Gastrocnemius medialis (tissue), 4 donors: ENCODE measurements around the gene OPALIN. TPM values are rescaled to one million over a fixed set of nuclear protein-coding genes. Genes with fewer than 3 reads are reported as not detected.

Experiments
- ATAC-seq, 2 donors: fragments of 150-250 bp; one replicate each; pipeline ENCODE4 v1.9.1; 2016
- DNase-seq, 2 donors: peaks; one replicate each; pipeline ENCODE4 v3.0.0-alpha.2; 2019
- H3K27ac ChIP-seq, 4 donors: fragments of 200-600 bp; sonication (generic); 1 replicate in 1 of 4; 2 replicates in 3 of 4; pipeline ENCODE4 v1.5.1; 2016 to 2018; ENCODE audit warnings: mild to moderate bottlenecking in 2 of 4, moderate library complexity in 1 of 4
- H3K27me3 ChIP-seq, 3 donors: fragments of 200-600 bp; sonication (generic) in 2 of 3; 1 replicate in 1 of 3; 2 replicates in 2 of 3; pipeline versions ENCODE4 v1.5.1 to v1.6.0; 2016 to 2019; ENCODE audit warnings: mild to moderate bottlenecking in 1 of 3, moderate library complexity in 1 of 3
- H3K36me3 ChIP-seq, 2 donors: fragments of 200-600 bp; sonication (generic) in 1 of 2; one replicate each; pipeline ENCODE4 v1.5.1; 2017 to 2018
- H3K4me1 ChIP-seq, 2 donors: fragments of 200-600 bp; sonication (generic) in 1 of 2; one replicate each; pipeline ENCODE4 v1.5.1; 2016 to 2017; ENCODE audit warnings: mild to moderate bottlenecking in 2 of 2
- H3K4me3 ChIP-seq, 4 donors: fragments of 200-600 bp; sonication (generic) in 3 of 4; 1 replicate in 1 of 4; 2 replicates in 3 of 4; pipeline ENCODE4 v1.5.1; 2016 to 2019; ENCODE audit warnings: mild to moderate bottlenecking in 2 of 4
- H3K9me3 ChIP-seq, 3 donors: fragments of 200-600 bp; sonication (generic) in 2 of 3; 1 replicate in 1 of 3; 2 replicates in 2 of 3; pipeline ENCODE4 v1.5.1; 2016 to 2019
- CTCF ChIP-seq, 5 experiments: fragments of 450-650 bp in 3 of 5; fragments of 200-600 bp in 2 of 5; sonication (generic) in 2 of 5; IDR thresholded peaks in 4 of 5; conservative IDR thresholded peaks in 1 of 5; 1 replicate in 4 of 5; 2 replicates in 1 of 5; pipeline ENCODE4 v1.5.1; 2016 to 2019; ENCODE audit warnings: antibody characterized with exemption in 5 of 5, mild to moderate bottlenecking in 3 of 5, moderate library complexity in 3 of 5
- POLR2A ChIP-seq, 2 donors: fragments of 450-650 bp; IDR thresholded peaks; one replicate each; pipeline ENCODE4 v1.6.1; 2017; ENCODE audit warnings: antibody characterized with exemption in 2 of 2, mild to moderate bottlenecking in 2 of 2, moderate library complexity in 2 of 2
- in situ Hi-C, 4 donors: fragments of 200-750 bp; cut with MboI; loops; one replicate each; pipeline versions ENCODE4 v1.15.0 to v1.8.0; 2017; ENCODE audit warnings: low sequenced_read_pairs in 4 of 4
- intact Hi-C: fragments of 100-400 bp; cut with DNase I; formaldehyde crosslinking; loops from one replicate; pipeline ENCODE4 v1.15.1; 2023; ENCODE audit warnings: low total_unique reads
- total RNA-seq, 4 donors: library from RNA; depleted of rRNA; stranded (reverse); fragments of >200 nt; gene quantifications; one replicate each; pipeline versions ENCODE4 v1.1.0 to v1.2.3, GENCODE V29; 2016

The OPALIN gene
- total RNA-seq, 4 donors from 2014 or later, result not detected

GRCh38 chr10:96342402-96342801 lies 16.4 kb downstream of the OPALIN start:
- intact Hi-C loops, result no loop called here
- Histone ChIP-seq H3K27ac (no peak overlapping the region), H3K4me1 (no peaks in the 10 kb centered on the region), H3K27me3 (peaks cover 0 to 4% (median 0%) of the 10 kb centered on the region in 3 donors), H3K36me3 (no peaks in the 10 kb centered on the region), H3K4me3 (no peak overlapping the region), H3K9me3 (no peaks in the 10 kb centered on the region)
- DNase-seq, result no peak
- no peak for TF ChIP-seq POLR2A (IDR thresholded peaks at IDR 0.05)
- TF ChIP-seq CTCF (IDR thresholded peaks at IDR 0.05 in 4 of 5, conservative IDR thresholded peaks at IDR 0.05 in 1 of 5), result no peak
- in situ Hi-C loops, result no loop called here
- no peak for ATAC-seq

- DNase-seq, result no peak
- H3K27ac ChIP-seq, result no peak overlapping the region
- TF ChIP-seq CTCF (IDR thresholded peaks at IDR 0.05 in 4 of 5, conservative IDR thresholded peaks at IDR 0.05 in 1 of 5) (no peak), POLR2A (IDR thresholded peaks at IDR 0.05) (no peak)
- H3K4me1 ChIP-seq, result no peaks in the 10 kb centered on the region
- H3K27me3 ChIP-seq, result no peaks in the 10 kb centered on the region
- H3K9me3 ChIP-seq, result no peaks in the 10 kb centered on the region
- H3K4me3 ChIP-seq, result no peak overlapping the region
- no peaks in the 10 kb centered on the region for H3K36me3 ChIP-seq
- intact Hi-C loops, result no loop called here
- no peak for ATAC-seq
- in situ Hi-C loops, result no loop called here
Observed at GRCh38 chr10:96341219-96342182, 17.3 kb downstream of the OPALIN start.

- in situ Hi-C loops (no loop called here), intact Hi-C loops (no loop called here)
- Histone ChIP-seq H3K4me1 (no peaks in the 10 kb centered on the region), H3K9me3 (no peaks in the 10 kb centered on the region), H3K27me3 (no peaks in the 10 kb centered on the region), H3K36me3 (no peaks in the 10 kb centered on the region), H3K4me3 (no peak overlapping the region), H3K27ac (no peak overlapping the region)
- ATAC-seq, result no peak
- no peak for DNase-seq
- TF ChIP-seq CTCF (IDR thresholded peaks at IDR 0.05 in 4 of 5, conservative IDR thresholded peaks at IDR 0.05 in 1 of 5) (peak in 1 of 5 experiments; percentile 14), POLR2A (IDR thresholded peaks at IDR 0.05) (no peak)
Observed at GRCh38 chr10:96339956-96340904, 18.6 kb downstream of the OPALIN start.

- intact Hi-C loops (no loop called here), in situ Hi-C loops (no loop called here)
- Histone ChIP-seq H3K36me3 (no peaks in the 10 kb centered on the region), H3K4me3 (no peak overlapping the region), H3K9me3 (no peaks in the 10 kb centered on the region), H3K27ac (no peak overlapping the region), H3K27me3 (no peaks in the 10 kb centered on the region), H3K4me1 (no peaks in the 10 kb centered on the region)
- TF ChIP-seq CTCF (IDR thresholded peaks at IDR 0.05 in 4 of 5, conservative IDR thresholded peaks at IDR 0.05 in 1 of 5) (no peak), POLR2A (IDR thresholded peaks at IDR 0.05) (no peak)
- DNase-seq (no peak), ATAC-seq (no peak)
Observed at GRCh38 chr10:96339383-96339782, 19.4 kb downstream of the OPALIN start.
